ENCODE results near the gene RANGAP1.

RANGAP1 gene

GRCh38 chr22:41256254-41257253 lies 29.4 kb downstream of the RANGAP1 start:
- DNase-seq = no peak

DNA sequence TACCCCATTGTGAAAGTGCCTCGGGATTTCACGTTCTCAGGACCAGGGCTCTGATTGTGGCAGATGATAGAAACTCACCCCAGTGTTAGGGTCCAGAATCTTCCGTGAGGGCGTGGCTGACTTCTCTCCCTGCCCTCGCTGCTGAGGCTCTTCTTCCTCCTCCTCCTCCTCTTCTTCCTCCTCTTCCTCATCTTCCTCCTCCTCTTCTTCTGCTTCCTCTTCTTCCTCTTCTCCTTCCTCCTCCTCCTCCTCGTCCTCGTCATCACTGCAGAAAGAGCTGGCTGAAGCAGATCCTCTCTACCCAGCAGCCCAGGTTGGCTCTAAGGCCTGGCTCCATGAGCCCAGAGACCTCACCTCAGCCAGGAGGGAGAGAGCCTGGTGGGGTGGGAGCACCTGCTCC lies 31.8 kb downstream of the RANGAP1 start:
- DNase-seq = no peak

DNA sequence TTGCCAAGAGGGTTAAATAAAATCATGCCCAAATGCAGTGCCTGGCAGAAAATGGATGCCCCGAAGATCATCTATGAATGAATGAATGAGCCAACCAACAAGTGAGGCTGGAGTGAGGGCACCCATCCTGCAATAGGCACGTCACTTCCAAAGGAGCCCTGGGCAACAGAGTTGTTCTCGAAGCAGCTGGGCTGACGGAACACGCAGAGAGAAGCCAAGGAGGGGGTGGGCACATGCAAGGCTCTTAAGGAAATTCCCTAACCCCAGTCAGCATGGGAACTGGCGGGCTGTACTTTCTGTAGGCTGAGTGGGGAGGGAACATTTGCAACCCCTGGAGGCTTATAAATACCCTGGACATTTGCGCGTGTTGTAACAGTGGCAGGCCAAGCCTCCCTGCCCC lies 33.6 kb downstream of the RANGAP1 start:
- DNase-seq = peak in 1 of 14 donors; percentile 8

DNA sequence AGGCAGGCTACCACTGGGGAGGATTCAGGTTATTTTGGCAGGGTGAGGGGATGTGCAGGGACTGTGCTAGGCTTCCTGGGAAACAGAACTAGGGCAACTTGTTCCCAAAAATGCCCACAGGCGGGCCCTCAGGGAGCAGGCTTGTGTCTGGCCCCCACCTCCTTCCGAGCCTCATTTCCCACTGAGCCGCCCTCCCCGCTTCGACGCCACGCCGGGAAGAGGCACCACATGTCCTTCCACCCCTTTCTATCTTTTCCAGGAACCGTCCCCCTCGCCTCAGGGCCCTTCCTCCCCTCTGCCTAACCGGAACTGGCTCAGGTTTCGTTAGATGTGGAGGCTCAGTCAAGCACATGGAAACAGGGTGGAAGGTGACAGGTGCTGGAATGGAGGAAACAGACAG lies 35.9 kb downstream of the RANGAP1 start:
- DNase-seq = no peak

DNA sequence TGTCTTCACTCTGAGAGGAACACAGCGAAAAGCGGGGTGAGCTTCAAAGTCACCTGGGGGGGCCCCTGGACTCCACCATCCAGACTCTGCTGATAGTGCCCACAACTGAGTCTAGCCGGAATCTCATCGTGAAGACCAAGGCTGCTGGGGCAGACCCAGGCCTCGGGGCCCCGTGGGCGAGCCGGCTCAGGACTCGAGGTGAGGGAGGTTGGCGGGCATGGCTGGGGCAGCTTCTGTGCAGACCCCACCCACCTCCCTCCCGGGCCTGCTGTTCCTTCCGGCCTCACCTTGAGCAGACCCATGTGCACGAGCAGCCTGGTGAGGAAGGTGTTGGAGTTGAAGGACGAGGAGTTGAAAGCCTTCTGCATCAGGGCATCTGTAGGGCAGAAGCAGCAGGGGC lies 36.5 kb downstream of the RANGAP1 start:
- DNase-seq = no peak

- DNase-seq = no peak
Measured at GRCh38 chr22:41248758-41249157, 37.2 kb downstream of the RANGAP1 start.

- no peak for DNase-seq
Measured at GRCh38 chr22:41248314-41248713, 37.7 kb downstream of the RANGAP1 start.

DNA sequence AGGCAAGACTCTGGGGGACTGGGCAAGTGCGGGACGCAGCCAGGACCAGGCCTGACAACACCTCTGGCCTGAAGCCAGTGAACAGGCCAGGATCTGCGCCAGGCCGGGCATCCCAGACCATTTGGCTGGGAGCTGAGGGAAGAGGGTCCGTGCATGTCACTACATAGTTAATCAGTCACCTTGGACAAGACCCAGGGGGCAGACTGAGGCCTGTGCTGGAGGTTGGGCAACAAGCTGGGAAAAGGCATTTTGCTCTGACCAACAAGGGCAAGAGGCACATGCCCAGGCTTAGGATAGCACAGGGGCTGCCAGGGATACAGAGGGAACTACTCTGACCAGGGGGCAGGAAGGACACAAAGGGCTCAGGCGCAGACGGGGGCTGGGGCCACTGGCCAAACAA lies 38.3 kb downstream of the RANGAP1 start:
- DNase-seq = peak in 8 of 14 donors; percentile 12 to 69 (median 30)

DNA sequence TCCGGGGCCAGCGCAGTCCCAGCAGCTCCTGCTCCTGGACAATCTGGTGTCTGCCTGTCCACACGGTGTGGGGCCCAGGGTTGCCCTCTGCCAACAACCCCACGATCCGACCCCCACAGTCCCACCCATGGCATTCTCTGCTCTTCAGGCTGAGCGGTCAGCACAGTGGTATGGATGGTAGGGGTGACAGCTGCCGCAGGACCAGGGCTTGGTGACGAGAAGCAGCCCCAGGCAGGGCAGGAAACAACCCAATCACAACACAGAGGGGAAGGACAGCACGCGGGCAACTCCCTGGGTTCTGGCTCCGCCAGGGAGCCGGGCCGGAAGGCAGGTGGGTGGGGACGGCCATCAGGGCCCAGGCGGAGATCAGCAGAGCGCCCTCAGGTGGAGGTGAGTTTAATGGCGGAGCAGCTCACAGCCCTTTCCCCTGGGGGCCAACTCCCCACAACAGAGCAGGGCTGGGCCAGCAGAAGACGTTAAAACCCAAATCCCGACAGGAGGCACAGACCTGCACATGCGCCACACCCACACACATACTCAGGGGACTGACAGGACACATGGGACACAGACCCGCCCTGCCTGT lies 40.0 kb downstream of the RANGAP1 start:
- no peak for DNase-seq

DNA sequence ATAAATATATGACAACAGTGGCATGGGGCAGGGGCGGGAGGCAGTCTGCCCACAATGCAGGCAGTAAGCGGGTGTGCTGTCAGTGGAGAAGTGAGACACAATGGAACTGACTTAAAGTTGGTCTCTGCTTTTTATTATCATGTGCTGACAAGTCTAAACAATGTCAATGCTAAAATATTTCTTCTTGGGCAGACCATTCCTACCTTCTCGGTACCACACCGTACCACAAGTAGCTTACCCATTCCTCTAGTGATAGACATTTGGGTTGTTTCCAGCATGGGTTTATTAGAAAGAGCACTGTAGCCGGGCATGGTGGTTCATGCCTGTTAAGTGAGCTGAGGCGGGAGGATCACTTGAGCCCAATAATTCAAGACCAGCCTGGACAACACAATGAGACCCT lies 42.6 kb downstream of the RANGAP1 start:
- DNase-seq = no peak

DNA sequence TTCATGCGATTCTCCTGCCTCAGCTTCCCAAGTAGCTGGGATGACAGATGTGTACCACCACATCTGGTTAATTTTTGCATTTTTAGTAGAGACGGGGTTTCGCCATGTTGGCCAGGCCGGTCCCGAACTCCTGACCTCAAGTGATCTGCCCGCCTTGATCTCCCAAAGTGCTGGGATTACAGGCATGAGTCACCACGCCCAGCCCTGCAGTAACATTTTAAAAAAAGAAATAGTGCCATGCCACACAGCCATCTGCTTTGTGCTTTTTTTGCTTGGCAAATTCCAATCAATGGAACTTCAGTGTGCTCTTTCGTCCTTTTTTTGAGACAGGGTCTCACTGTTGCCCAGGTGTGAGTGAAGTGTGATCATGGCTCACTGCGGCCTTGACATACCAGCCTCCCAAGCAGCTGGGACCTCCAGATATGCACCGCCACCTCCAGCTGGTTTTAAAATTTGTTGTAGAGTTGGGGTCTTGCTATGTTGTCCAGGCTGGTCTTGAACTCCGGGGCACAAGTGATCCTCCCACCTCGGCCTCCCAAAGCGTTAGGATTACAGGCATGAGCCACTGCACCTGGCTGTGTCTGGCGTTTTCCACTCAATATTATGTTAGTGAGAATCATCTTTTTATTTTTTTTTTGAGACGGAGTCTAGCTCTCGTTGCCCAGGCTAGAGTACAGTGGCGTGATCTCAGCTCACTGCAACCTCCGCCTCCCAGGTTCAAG lies 43.4 kb downstream of the RANGAP1 start:
- DNase-seq = no peak

DNA sequence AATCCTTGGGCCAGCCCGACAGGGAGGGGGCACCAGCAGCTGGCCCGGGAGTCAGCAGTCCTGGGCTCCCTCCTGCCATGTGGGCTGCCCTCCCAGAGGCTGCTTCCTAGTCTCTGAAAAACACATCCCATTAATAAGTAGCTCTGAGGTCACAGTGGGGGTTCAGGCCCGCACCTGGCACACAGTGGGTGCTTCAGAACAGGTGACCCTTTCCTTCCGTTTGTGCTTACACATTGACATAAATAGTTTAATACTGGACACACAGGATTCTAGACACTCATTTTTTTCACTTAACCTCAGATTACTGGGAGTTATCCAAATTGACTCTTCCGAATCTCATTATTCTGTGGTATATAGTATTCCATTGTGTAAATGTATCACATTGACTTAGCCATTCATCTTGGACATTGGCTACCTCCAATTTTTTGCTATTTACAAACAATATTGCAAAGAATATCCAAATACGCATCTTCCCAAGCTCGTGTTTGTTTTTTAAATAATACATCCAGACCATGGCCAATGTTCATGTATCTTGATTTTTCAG lies 44.8 kb downstream of the RANGAP1 start:
- no peak for DNase-seq

GRCh38 chr22:41240377-41241132 lies 45.4 kb downstream of the RANGAP1 start, which contains the start of gene CHADL:
TSS of gene CHADL (minus strand) at chr22:41240931. CDS start at chr22:41240881, 50 bp downstream.
- DNase-seq = peak in 13 of 14 donors; percentile 52 to 97 (median 87)

DNA sequence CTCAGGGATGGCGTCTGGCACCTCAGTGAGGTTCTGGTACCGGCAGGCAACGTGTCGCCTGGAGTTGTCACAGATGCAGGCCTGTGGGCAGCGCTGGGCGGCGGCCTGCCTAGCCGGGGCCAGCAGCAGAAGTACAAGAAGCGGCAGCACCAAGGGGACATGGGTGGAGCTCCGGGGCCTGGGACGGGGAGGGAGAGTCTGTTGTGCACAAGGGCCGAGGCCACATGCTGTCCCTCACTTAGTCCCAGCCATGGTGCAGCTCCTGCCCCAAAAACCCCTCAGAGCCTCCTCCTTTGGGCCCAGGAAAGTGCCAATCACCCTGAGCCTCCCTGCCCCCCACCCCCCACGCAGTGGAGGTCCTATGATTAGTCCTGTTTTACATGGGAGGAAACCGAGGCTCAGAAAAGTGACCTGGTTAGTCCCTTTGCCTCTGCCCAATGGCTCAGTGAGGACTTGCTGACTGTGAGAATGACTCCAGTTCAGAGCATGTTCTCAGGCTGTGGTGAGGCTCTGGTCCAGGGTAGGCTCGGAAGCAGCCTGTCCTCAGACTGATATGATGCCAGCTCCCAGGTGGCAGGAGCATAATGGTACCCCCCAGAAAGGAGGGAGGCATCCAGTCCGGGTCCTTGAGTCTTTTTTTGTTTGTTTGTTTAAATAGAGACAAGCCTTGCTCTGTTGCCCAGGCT lies 46.4 kb downstream of the RANGAP1 start:
- DNase-seq = peak in 8 of 14 donors; percentile 7 to 73 (median 51)

GRCh38 chr22:41238570-41239442 lies 47.2 kb downstream of the RANGAP1 start:
- DNase-seq = no peak

- DNase-seq = peak in 7 of 14 donors; percentile 23 to 68 (median 51)
Measured at GRCh38 chr22:41237707-41238569, 48.0 kb downstream of the RANGAP1 start.

- DNase-seq = no peak
Measured at GRCh38 chr22:41237036-41237706, 48.8 kb downstream of the RANGAP1 start.
